B cell (primary cell): ENCODE measurements around the gene BCL2L11.

Source experiments
- CTCF ChIP-seq: fragments of 200-600 bp; IDR thresholded peaks from one replicate; pipeline ENCODE4 v1.8.0; 2022; ENCODE audit warnings: antibody characterized with exemption, mild to moderate bottlenecking
- EZH2 ChIP-seq: IDR thresholded peaks from 2 replicates; pipeline ENCODE4 v1.6.1; 2012; ENCODE audit warnings: borderline replicate concordance, low read depth, mild to moderate bottlenecking, moderate library complexity, low read length; ENCODE audit not compliant: insufficient read depth, poor library complexity, severe bottlenecking

- TF ChIP-seq CTCF (no peak), EZH2 (no peak)
Measured at GRCh38 chr2:111171337-111171930, 50.7 kb downstream of the BCL2L11 start.
